ENCODE data around the gene TUBAL3.

DNA sequence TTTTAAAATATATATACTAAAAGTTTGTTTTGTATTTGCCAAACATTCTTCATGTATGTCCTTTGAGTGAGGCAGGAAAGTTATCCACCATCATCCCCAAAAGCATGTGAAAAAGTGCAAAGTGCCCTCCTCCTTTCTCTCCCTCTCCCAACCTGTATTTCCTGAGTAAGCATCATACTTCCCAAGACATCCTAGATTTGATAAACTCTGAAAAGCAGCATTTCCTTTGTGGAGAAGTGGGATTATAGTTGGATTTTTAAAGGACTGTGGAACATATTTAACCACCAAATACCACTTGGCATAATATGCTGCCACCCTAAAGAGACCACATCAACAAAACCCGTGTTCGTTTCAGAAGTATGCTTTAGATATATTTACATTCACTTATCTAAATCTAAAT lies 44.6 kb upstream of the TUBAL3 start:
- TF ChIP-seq, protein P1, sequence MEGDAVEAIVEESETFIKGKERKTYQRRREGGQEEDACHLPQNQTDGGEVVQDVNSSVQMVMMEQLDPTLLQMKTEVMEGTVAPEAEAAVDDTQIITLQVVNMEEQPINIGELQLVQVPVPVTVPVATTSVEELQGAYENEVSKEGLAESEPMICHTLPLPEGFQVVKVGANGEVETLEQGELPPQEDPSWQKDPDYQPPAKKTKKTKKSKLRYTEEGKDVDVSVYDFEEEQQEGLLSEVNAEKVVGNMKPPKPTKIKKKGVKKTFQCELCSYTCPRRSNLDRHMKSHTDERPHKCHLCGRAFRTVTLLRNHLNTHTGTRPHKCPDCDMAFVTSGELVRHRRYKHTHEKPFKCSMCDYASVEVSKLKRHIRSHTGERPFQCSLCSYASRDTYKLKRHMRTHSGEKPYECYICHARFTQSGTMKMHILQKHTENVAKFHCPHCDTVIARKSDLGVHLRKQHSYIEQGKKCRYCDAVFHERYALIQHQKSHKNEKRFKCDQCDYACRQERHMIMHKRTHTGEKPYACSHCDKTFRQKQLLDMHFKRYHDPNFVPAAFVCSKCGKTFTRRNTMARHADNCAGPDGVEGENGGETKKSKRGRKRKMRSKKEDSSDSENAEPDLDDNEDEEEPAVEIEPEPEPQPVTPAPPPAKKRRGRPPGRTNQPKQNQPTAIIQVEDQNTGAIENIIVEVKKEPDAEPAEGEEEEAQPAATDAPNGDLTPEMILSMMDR (IDR thresholded peaks at IDR 0.05): no peak
- no peak for TF ChIP-seq POLR2A (IDR thresholded peaks at IDR 0.05)
- TF ChIP-seq EP300 (IDR thresholded peaks at IDR 0.05; ENCODE audit: low read depth): no peak
